Esophagus (tissue), 2 donors: Measurements from ENCODE around the gene KREMEN1. TPM values are rescaled to one million over a fixed set of nuclear protein-coding genes. Genes with fewer than 3 reads are reported as not detected.

Experiments
- H3K27ac ChIP-seq, 2 donors: one replicate each; pipeline ENCODE4 v1.5.1; 2013; ENCODE audit warnings: low read depth in 2 of 2, mild to moderate bottlenecking in 2 of 2, inconsistent platforms in 1 of 2, low read length in 1 of 2, moderate library complexity in 1 of 2
- H3K27me3 ChIP-seq, 2 donors: one replicate each; pipeline ENCODE4 v1.6.1; 2013; ENCODE audit warnings: low read length in 2 of 2, control low read depth in 1 of 2, mild to moderate bottlenecking in 1 of 2; ENCODE audit not compliant: insufficient read depth in 2 of 2, control insufficient read depth in 1 of 2
- H3K36me3 ChIP-seq, 2 donors: one replicate each; pipeline ENCODE4 v1.6.1; 2013; ENCODE audit warnings: low read length in 1 of 2; ENCODE audit not compliant: control insufficient read depth in 2 of 2, insufficient read depth in 2 of 2
- H3K4me1 ChIP-seq, 2 donors: one replicate each; pipeline ENCODE4 v1.6.1; 2013; ENCODE audit warnings: low read length in 1 of 2; ENCODE audit not compliant: control insufficient read depth in 2 of 2, insufficient read depth in 2 of 2
- H3K4me3 ChIP-seq, 2 donors: one replicate each; pipeline ENCODE4 v1.5.1; 2013; ENCODE audit warnings: low read length in 2 of 2, mild to moderate bottlenecking in 2 of 2, low read depth in 1 of 2, moderate library complexity in 1 of 2
- H3K9me3 ChIP-seq, 2 donors: one replicate each; pipeline ENCODE4 v1.6.1; 2013; ENCODE audit warnings: mild to moderate bottlenecking in 2 of 2, low read depth in 1 of 2, low read length in 1 of 2, moderate library complexity in 1 of 2; ENCODE audit not compliant: control insufficient read depth in 2 of 2, insufficient read depth in 1 of 2
- WGBS, 2 donors: extraction: QIAGEN DNeasy Blood & Tissue Kit; methylation state at CpG; one replicate each; pipeline ENCODE4 v1.1.7; 2013; 5-methylcytosine and 5-hydroxymethylcytosine counted together
- polyA plus RNA-seq, 2 donors: library from polyadenylated mRNA; stranded (reverse); fragments of 200-250 nt; gene quantifications; one replicate each; pipeline ENCODE4 v1.2.3, GENCODE V29; 2013
- donor health status: healthy with polysubstance abuse.
- donor health status: Bipolar disorder and iron deficiency.

KREMEN1 gene
- polyA plus RNA-seq, 2 donors, result 29.1 to 31.4 TPM

GRCh38 chr22:29124777-29125442 is 52.1 kb downstream of the KREMEN1 start:
- Histone ChIP-seq H3K36me3 (peaks cover 9 to 12% of the 10 kb centered on the region in 2 donors), H3K9me3 (no peaks in the 10 kb centered on the region), H3K27ac (no peak overlapping the region), H3K27me3 (no peaks in the 10 kb centered on the region), H3K4me3 (no peak overlapping the region), H3K4me1 (peaks cover 0 to 2% of the 10 kb centered on the region in 2 donors)
- 89 to 94% methylated on average over 10 of the region's 10 CpGs for WGBS, 2 donors

- Histone ChIP-seq H3K4me3 (no peak overlapping the region), H3K36me3 (peaks cover 9 to 12% of the 10 kb centered on the region in 2 donors), H3K9me3 (no peaks in the 10 kb centered on the region), H3K4me1 (peaks cover 0 to 1% of the 10 kb centered on the region in 2 donors), H3K27ac (no peak overlapping the region), H3K27me3 (no peaks in the 10 kb centered on the region)
- 52 to 64% methylated on average over 2 of the region's 2 CpGs for WGBS, 2 donors
Measured at GRCh38 chr22:29125443-29125778, 52.6 kb downstream of the KREMEN1 start.

- Histone ChIP-seq H3K27ac (no peak overlapping the region), H3K4me1 (no peaks in the 10 kb centered on the region), H3K9me3 (no peaks in the 10 kb centered on the region), H3K4me3 (no peak overlapping the region), H3K36me3 (peaks cover 12% of the 10 kb centered on the region in 2 donors), H3K27me3 (no peaks in the 10 kb centered on the region)
- WGBS, 2 donors, result 88% methylated on average over 5 of the region's 5 CpGs
Measured at GRCh38 chr22:29125844-29126243, 53.0 kb downstream of the KREMEN1 start.

- H3K36me3 ChIP-seq, result peaks cover 12% of the 10 kb centered on the region in 2 donors
- no peaks in the 10 kb centered on the region for H3K27me3 ChIP-seq
- no peaks in the 10 kb centered on the region for H3K9me3 ChIP-seq
- H3K4me3 ChIP-seq, result no peak overlapping the region
- no peaks in the 10 kb centered on the region for H3K4me1 ChIP-seq
- no peak overlapping the region for H3K27ac ChIP-seq
- 50 to 72% methylated on average over 2 of the region's 2 CpGs for WGBS, 2 donors
Measured at GRCh38 chr22:29126670-29127395, 54.0 kb downstream of the KREMEN1 start.

- 77 to 80% methylated on average over 13 of the region's 13 CpGs for WGBS, 2 donors
- H3K4me3 ChIP-seq, result no peak overlapping the region
- no peak overlapping the region for H3K27ac ChIP-seq
- H3K27me3 ChIP-seq, result no peaks in the 10 kb centered on the region
- no peaks in the 10 kb centered on the region for H3K9me3 ChIP-seq
- peaks cover 8 to 10% of the 10 kb centered on the region in 2 donors for H3K36me3 ChIP-seq
- no peaks in the 10 kb centered on the region for H3K4me1 ChIP-seq
Measured at GRCh38 chr22:29128891-29129807, 56.3 kb downstream of the KREMEN1 start.

GRCh38 chr22:29129808-29130140 is 56.9 kb downstream of the KREMEN1 start:
- H3K27me3 ChIP-seq, result no peaks in the 10 kb centered on the region
- 81 to 84% methylated on average over 2 of the region's 2 CpGs for WGBS, 2 donors
- no peaks in the 10 kb centered on the region for H3K4me1 ChIP-seq
- H3K9me3 ChIP-seq, result peaks cover 0 to 2% of the 10 kb centered on the region in 2 donors
- H3K36me3 ChIP-seq, result peaks cover 8 to 12% of the 10 kb centered on the region in 2 donors
- H3K4me3 ChIP-seq, result no peak overlapping the region
- H3K27ac ChIP-seq, result no peak overlapping the region

GRCh38 chr22:29130476-29130875 is 57.6 kb downstream of the KREMEN1 start:
- no peak overlapping the region for H3K4me3 ChIP-seq
- no peak overlapping the region for H3K27ac ChIP-seq
- no peaks in the 10 kb centered on the region for H3K27me3 ChIP-seq
- WGBS, 2 donors, result 89 to 90% methylated on average over 4 of the region's 4 CpGs
- no peaks in the 10 kb centered on the region for H3K4me1 ChIP-seq
- peaks cover 0 to 2% of the 10 kb centered on the region in 2 donors for H3K9me3 ChIP-seq
- peaks cover 4 to 14% of the 10 kb centered on the region in 2 donors for H3K36me3 ChIP-seq

GRCh38 chr22:29133603-29134133 is 60.8 kb downstream of the KREMEN1 start:
- Histone ChIP-seq H3K4me3 (no peak overlapping the region), H3K9me3 (peaks cover 0 to 2% of the 10 kb centered on the region in 2 donors), H3K27me3 (no peaks in the 10 kb centered on the region), H3K27ac (no peak overlapping the region), H3K4me1 (no peaks in the 10 kb centered on the region), H3K36me3 (peaks cover 5 to 27% of the 10 kb centered on the region in 2 donors)
- 97% methylated on average over 2 of the region's 2 CpGs for WGBS, 2 donors

GRCh38 chr22:29134448-29134847 is 61.6 kb downstream of the KREMEN1 start:
- peaks cover 0 to 2% of the 10 kb centered on the region in 2 donors for H3K9me3 ChIP-seq
- H3K27ac ChIP-seq, result no peak overlapping the region
- H3K36me3 ChIP-seq, result peaks cover 5 to 27% of the 10 kb centered on the region in 2 donors
- no peaks in the 10 kb centered on the region for H3K4me1 ChIP-seq
- WGBS, 2 donors, result 93 to 95% methylated on average over 4 of the region's 4 CpGs
- no peak overlapping the region for H3K4me3 ChIP-seq
- no peaks in the 10 kb centered on the region for H3K27me3 ChIP-seq
